Measurements from ENCODE around the gene COX5B. TPM values are rescaled to one million over a fixed set of nuclear protein-coding genes. Genes with fewer than 3 reads are reported as not detected.

COX5B gene
- total and polyA plus RNA-seq, 9 of the 15 experiments (the other 6 are each of a cell fraction or from before 2014, with no cell fraction given), result 154 to 1,424 (median 487) TPM

- TF ChIP-seq CTCFL (IDR thresholded peaks at IDR 0.05; ENCODE audit: borderline replicate concordance, insufficient read depth, low read depth, low read length, poor library complexity, severe bottlenecking) (no peak), SAFB2 (IDR thresholded peaks at IDR 0.05; ENCODE audit: borderline replicate concordance, low read depth, low read length, severe bottlenecking) (no peak), TBP (optimal IDR thresholded peaks at IDR 0.05; ENCODE audit: low read depth, low read length) (peak; percentile 92), LARP7 (IDR thresholded peaks at IDR 0.05) (no peak), YBX1 (IDR thresholded peaks at IDR 0.05) (no peak), HMGXB4 (CRISPR knock-in tag; IDR thresholded peaks at IDR 0.05) (0 out of 2 replicates have a peak, but pooled peaks have one; percentile 68), MAFK (IDR thresholded peaks at IDR 0.05; ENCODE audit: low read length) (0 out of 2 replicates have a peak, but pooled peaks have one; percentile 13), CHD4 (IDR thresholded peaks at IDR 0.05; ENCODE audit: insufficient read depth, insufficient replicate concordance, low read depth, low read length, poor library complexity, severe bottlenecking) (no peak), E2F8 (IDR thresholded peaks at IDR 0.05; ENCODE audit: low read depth, partially characterized antibody) (peak; percentile 75), HOXB6 (CRISPR knock-in tag; IDR thresholded peaks at IDR 0.05; ENCODE audit: borderline replicate concordance) (no peak), ZNF124 (CRISPR knock-in tag; IDR thresholded peaks at IDR 0.05) (no peak), SRF (CRISPR knock-in tag; IDR thresholded peaks at IDR 0.05) (peak in 1 of 2 experiments; percentile 70; a peak in 1 of 4 replicates), PHF8 (IDR thresholded peaks at IDR 0.05; ENCODE audit: borderline replicate concordance, low read length) (peak; percentile 91), ZBTB49 (CRISPR knock-in tag; IDR thresholded peaks at IDR 0.05; ENCODE audit: borderline replicate concordance) (no peak), SPI1 (IDR thresholded peaks at IDR 0.05; ENCODE audit: borderline replicate concordance, low read depth, low read length) (peak; percentile 63), ZNF274 (IDR thresholded peaks at IDR 0.05; ENCODE audit: borderline replicate concordance, low read depth, low read length) (no peak), HNRNPUL1 (IDR thresholded peaks at IDR 0.05; ENCODE audit: low read length) (no peak)
These were observed at the start of gene COX5B (continued) for GRCh38 chr2:97645695-97646629.

All from K562 (cell line).